HepG2 (cell line): ENCODE data around the gene CYP4F22. TPM values are rescaled to one million over a fixed set of nuclear protein-coding genes. Genes with fewer than 3 reads are reported as not detected.
"Not testable (repeated sequence)": the region's sequence is repeated elsewhere in the genome, so short reads cannot be mapped to it uniquely, and the experiment has no call there.

Experiments used
- ATAC-seq: fragments of 200-7000 bp; cut with Tn5 transposase; 3 replicates; pipeline ENCODE4 v1.9.1; 2020; ENCODE audit warnings: mild to moderate bottlenecking, moderate library complexity
- BruUV-seq: library from RNA; stranded (reverse); fragments of 400-500 nt; replicated peaks from 2 replicates; lab custom pipeline; 2021; lab: Mats Ljungman, UMichigan
- CTCF ChIA-PET: fragments of 300-600 bp; formaldehyde crosslinking; extraction: SDS; loops from one replicate; lab custom pipeline; 2021; ENCODE audit warnings: low total read pairs, inconsistent platforms, low intra/inter-chr PET ratio; lab: Yijun Ruan, JAX
- POLR2A ChIA-PET: fragments of 350-600 bp; sonication (Branson Sonifier 250); formaldehyde crosslinking; loops from one replicate; lab custom pipeline; 2020; ENCODE audit warnings: antibody characterized with exemption, inconsistent platforms; lab: Yijun Ruan, JAX
- DNase-seq: peaks from one replicate; pipeline ENCODE4 v3.0.0-alpha.2; 2015; ENCODE audit warnings: low spot score
- FAIRE-seq: peaks from 3 replicates; lab custom pipeline; 2011; peaks lifted over from hg19 to GRCh38; lab: Jason Lieb, UNC
- H2AFZ ChIP-seq: one replicate; pipeline ENCODE4 v1.6.1; 2011; ENCODE audit warnings: low read length, inconsistent platforms
- H3K27ac ChIP-seq: fragments of 300-600 bp; 3 replicates; pipeline ENCODE4 v1.8.0; 2011; ENCODE audit warnings: mixed run types, mild to moderate bottlenecking, mixed read lengths, low read length, inconsistent platforms; ENCODE audit not compliant: insufficient read depth; ENCODE audit errors: extremely low read length
- H3K27me3 ChIP-seq, 2 experiments: fragments of 200-600 bp in 1 of 2; 2 replicates in 1 of 2; 3 replicates in 1 of 2; pipeline versions ENCODE4 v1.6.0 to v1.8.0; 2011; ENCODE audit warnings: low read length in 2 of 2, mild to moderate bottlenecking in 2 of 2, moderate library complexity in 2 of 2, inconsistent platforms in 1 of 2; ENCODE audit not compliant: insufficient read depth in 2 of 2, control insufficient read depth in 1 of 2
- H3K36me3 ChIP-seq, 2 experiments: fragments of 200-600 bp in 1 of 2; replicated peaks in 1 of 2; 2 replicates in 1 of 2; 3 replicates in 1 of 2; pipeline versions ENCODE4 v1.5.1 to v1.8.0; 2011; ENCODE audit warnings: low read length in 2 of 2, inconsistent platforms in 1 of 2; ENCODE audit not compliant: insufficient read depth in 2 of 2, control insufficient read depth in 1 of 2
- H3K4me1 ChIP-seq: 2 replicates; pipeline ENCODE4 v1.5.1; 2012; ENCODE audit warnings: low read length, inconsistent platforms; ENCODE audit not compliant: insufficient read depth
- H3K4me2 ChIP-seq: 2 replicates; pipeline ENCODE4 v1.6.0; 2011; ENCODE audit warnings: low read depth, low read length, inconsistent platforms
- H3K4me3 ChIP-seq, 3 experiments: fragments of 200-600 bp in 1 of 3; sonication (generic), shearing (Covaris generic) in 1 of 3; replicated peaks in 1 of 3; 2 replicates each; pipeline ENCODE4 v1.5.1; 2011 to 2016; ENCODE audit warnings: low read length in 3 of 3, inconsistent platforms in 2 of 3, low read depth in 2 of 3, mild to moderate bottlenecking in 2 of 3, control low read depth in 1 of 3, mixed read lengths in 1 of 3; ENCODE audit not compliant: insufficient read depth in 1 of 3
- H3K79me2 ChIP-seq: one replicate; pipeline ENCODE4 v1.6.1; 2011; ENCODE audit warnings: low read length, inconsistent platforms; ENCODE audit not compliant: insufficient read depth
- H3K9ac ChIP-seq: 2 replicates; pipeline ENCODE4 v1.6.0; 2011; ENCODE audit warnings: mild to moderate bottlenecking, low read depth, low read length, inconsistent platforms; ENCODE audit not compliant: insufficient read depth
- H3K9me3 ChIP-seq: 2 replicates; pipeline ENCODE4 v1.5.1; 2012; ENCODE audit warnings: mild to moderate bottlenecking, low read length
- H4K20me1 ChIP-seq: 2 replicates; pipeline ENCODE4 v1.6.0; 2011; ENCODE audit warnings: inconsistent platforms, mild to moderate bottlenecking, low read length, moderate library complexity; ENCODE audit not compliant: insufficient read depth
- CTCF ChIP-seq: sonication (generic); formaldehyde crosslinking; IDR thresholded peaks from 2 replicates; pipeline ENCODE4 v1.5.0; 2020; ENCODE audit warnings: mild to moderate bottlenecking, missing genetic modification reagents, moderate library complexity
- HHEX ChIP-seq: IDR thresholded peaks from 2 replicates; pipeline ENCODE4 v1.6.1; 2016; ENCODE audit warnings: control low read depth
- PATZ1 ChIP-seq: sonication (generic); formaldehyde crosslinking; IDR thresholded peaks from 2 replicates; pipeline ENCODE4 v1.4.0; 2020; ENCODE audit warnings: missing genetic modification reagents
- PCBP1 ChIP-seq: fragments of 200-400 bp; formaldehyde crosslinking; IDR thresholded peaks from 2 replicates; pipeline ENCODE4 v1.6.1; 2017; ENCODE audit warnings: mild to moderate bottlenecking, low read depth, low read length, borderline replicate concordance
- RCOR2 ChIP-seq: IDR thresholded peaks from 2 replicates; pipeline ENCODE4 v1.6.1; 2016; ENCODE audit warnings: missing biosample characterization, missing genetic modification reagents
- STAG1 ChIP-seq: sonication (generic); formaldehyde crosslinking; IDR thresholded peaks from 2 replicates; pipeline ENCODE4 v1.4.0; 2020; ENCODE audit warnings: missing genetic modification reagents
- TEF ChIP-seq: sonication (generic); formaldehyde crosslinking; IDR thresholded peaks from 2 replicates; pipeline ENCODE4 v1.5.0; 2020; ENCODE audit warnings: missing genetic modification reagents
- THAP7 ChIP-seq: sonication (generic); formaldehyde crosslinking; IDR thresholded peaks from 2 replicates; pipeline ENCODE4 v1.8.1; 2023; ENCODE audit warnings: mild to moderate bottlenecking, missing genetic modification reagents
- XRCC5 ChIP-seq: fragments of 200-400 bp; formaldehyde crosslinking; optimal IDR thresholded peaks from 2 replicates; pipeline ENCODE3; 2017; ENCODE audit warnings: mild to moderate bottlenecking, low read length
- WGBS: methylation state at CpG from one replicate; pipeline ENCODE4 v1.1.6; 2017; ENCODE audit warnings: low lambda C conversion rate; 5-methylcytosine and 5-hydroxymethylcytosine counted together
- in situ Hi-C: cut with HindIII; loops from 2 replicates; pipeline ENCODE4 v1.10.0; 2017; ENCODE audit warnings: low pct_unique_long_range_greater_than_20kb; ENCODE audit not compliant: extremely low pct_ligation_motif_present
- intact Hi-C: fragments of 100-400 bp; cut with micrococcal nuclease; formaldehyde crosslinking; loops from one replicate; pipeline ENCODE4 v1.10.0; 2022; ENCODE audit not compliant: unreplicated experiment
- polyA plus RNA-seq, 8 experiments: library from polyadenylated mRNA; depleted of rRNA in 3 of 8; stranded (reverse) in 7 of 8; unstranded in 1 of 8; fragments of >200 nt; fragmentation: Illumina TruSeq in 4 of 8; extraction: Trizol in 4 of 8; gene quantifications; 2 replicates each; pipeline versions ENCODE4 v1.2.1 to v1.2.3, GENCODE V29; 2011 to 2016; ENCODE audit warnings: low read depth in 4 of 8, missing spikeins in 1 of 8, mixed read lengths in 1 of 8; ENCODE audit not compliant: insufficient read depth in 1 of 8
- total RNA-seq, 5 experiments: library from RNA; depleted of rRNA; stranded (reverse); fragments of >200 nt; fragmentation: Illumina TruSeq; extraction: Trizol; gene quantifications; 2 replicates each; pipeline ENCODE4 v1.2.3, GENCODE V29; 2016; ENCODE audit warnings: low read depth in 1 of 5

Gene CYP4F22
- total and polyA plus RNA-seq, 2 of the 13 experiments (the other 11 are each of a cell fraction or from before 2014, with no cell fraction given): 0.05 TPM; not detected in 1

GRCh38 chr19:15532779-15533521 lies 24.6 kb downstream of the CYP4F22 start:
- 3% methylated on average over 2 of the region's 2 CpGs for WGBS
- H3K9me3 ChIP-seq: no peaks in the 10 kb centered on the region; the same call in 1 of the 2 replicates
- ChIA-PET CTCF (no interaction called here), POLR2A (no interaction called here)
- DNase-seq (no peak), ATAC-seq (peak; percentile 41; the same call in 1 of the 3 replicates), FAIRE-seq (no peak)
- no peak overlapping the region for H2AFZ ChIP-seq
- no peak overlapping the region for H3K4me3 ChIP-seq
- no peak overlapping the region for H3K4me2 ChIP-seq
- in situ Hi-C loops: no loop called here
- no peak overlapping the region for H3K27ac ChIP-seq
- intact Hi-C loops: no loop called here
- no peaks in the 10 kb centered on the region for H3K79me2 ChIP-seq
- H4K20me1 ChIP-seq: no peaks in the 10 kb centered on the region
- BruUV-seq: no TSS peak
- peak; percentile 37 for TF ChIP-seq CTCF (CRISPR knock-in tag)
- TF ChIP-seq THAP7 (CRISPR knock-in tag): peak; percentile 96
- TF ChIP-seq RCOR2 (CRISPR knock-in tag): no peak
- no peak for TF ChIP-seq PCBP1
- TF ChIP-seq STAG1 (CRISPR knock-in tag): peak; percentile 31; the same call in 1 of the 2 replicates
- no peak for TF ChIP-seq TEF
- no peak for TF ChIP-seq XRCC5
- 0 out of 2 replicates have a peak, but pooled peaks have one; percentile 38 for TF ChIP-seq PATZ1 (CRISPR knock-in tag)
- TF ChIP-seq HHEX (CRISPR knock-in tag): no peak
- no peaks in the 10 kb centered on the region for H3K4me1 ChIP-seq
- H3K9ac ChIP-seq: no peak overlapping the region
- H3K27me3 ChIP-seq: 0 out of 5 replicates have a peak, but pooled peaks cover 0 to 4% of the 10 kb centered on the region in 2 experiments
- H3K36me3 ChIP-seq: no peaks in the 10 kb centered on the region

GRCh38 chr19:15533522-15533830 lies 25.2 kb downstream of the CYP4F22 start:
- 15% methylated on average over 4 of the region's 4 CpGs for WGBS
- H3K36me3 ChIP-seq, FAIRE-seq, POLR2A ChIA-PET, H3K4me3 ChIP-seq, H3K79me2 ChIP-seq, in situ Hi-C loops, H3K27ac ChIP-seq, BruUV-seq, DNase-seq, CTCF ChIA-PET, H3K27me3 ChIP-seq, H3K9ac ChIP-seq, H3K4me2 ChIP-seq, ATAC-seq, H3K4me1 ChIP-seq, intact Hi-C loops, H2AFZ ChIP-seq, H4K20me1 ChIP-seq, H3K9me3 ChIP-seq: not testable (repeated sequence)
